GM12878 (cell line): ENCODE results near the gene MYCBP2. TPM values are rescaled to one million over a fixed set of nuclear protein-coding genes. Genes with fewer than 3 reads are reported as not detected.

Experiments
- MXI1 ChIP-seq: fragments of 150-350 bp; IDR thresholded peaks from 2 replicates; pipeline ENCODE4 v1.6.1; 2011; ENCODE audit warnings: low read depth, mild to moderate bottlenecking, inconsistent platforms, low read length, improper control_type of control experiment
- REST ChIP-seq: IDR thresholded peaks from 2 replicates; pipeline ENCODE4 v1.6.1; 2012; ENCODE audit warnings: mild to moderate bottlenecking, low read depth, low read length
- polyA plus RNA-seq, 11 experiments: library from polyadenylated mRNA; depleted of rRNA in 4 of 11; unstranded in 6 of 11; stranded (reverse) in 5 of 11; fragments of >200 nt; fragmentation: Nextera tagmentation in 4 of 11; fragmentation: Illumina TruSeq in 1 of 11; extraction: Ambion mirVana in 4 of 11; extraction: Trizol in 1 of 11; gene quantifications; 1 replicate in 1 of 11; 2 replicates in 10 of 11; pipeline versions ENCODE4 v1.2.1 to v1.2.3, GENCODE V29; 2011 to 2016; ENCODE audit warnings: inconsistent platforms in 2 of 11, missing spikeins in 2 of 11, low read depth in 1 of 11
- total RNA-seq, 4 experiments: library from RNA; depleted of rRNA in 3 of 4; stranded (reverse); fragments of >200 nt in 3 of 4; fragmentation: Illumina TruSeq in 1 of 4; extraction: Trizol in 1 of 4; gene quantifications; 2 replicates each; pipeline versions ENCODE4 v1.2.1 to v1.2.3, GENCODE V29; 2013 to 2021
- TF ChIP-seq, protein P1 (sequence below): fragments of 450-650 bp; formaldehyde crosslinking; IDR thresholded peaks from 2 replicates; pipeline ENCODE4 v1.4.0; 2022; ENCODE audit warnings: mild to moderate bottlenecking, moderate library complexity
- TF ChIP-seq, protein P2 (sequence below): fragments of 450-650 bp; formaldehyde crosslinking; IDR thresholded peaks from 2 replicates; pipeline ENCODE4 v1.4.0; 2020; ENCODE audit warnings: mild to moderate bottlenecking, moderate library complexity
- TF ChIP-seq, protein P3 (sequence below): fragments of 450-650 bp; IDR thresholded peaks from 2 replicates; pipeline ENCODE4 v1.6.1; 2016; ENCODE audit warnings: mild to moderate bottlenecking

Gene MYCBP2
- total and polyA plus RNA-seq, 10 of the 15 experiments (the other 5 are each of a cell fraction or from before 2014, with no cell fraction given) = 51.9 to 152 (median 98.2) TPM

GRCh38 chr13:77235456-77236022 lies 91.4 kb downstream of the MYCBP2 start (continued):
- TF ChIP-seq, protein P1, sequence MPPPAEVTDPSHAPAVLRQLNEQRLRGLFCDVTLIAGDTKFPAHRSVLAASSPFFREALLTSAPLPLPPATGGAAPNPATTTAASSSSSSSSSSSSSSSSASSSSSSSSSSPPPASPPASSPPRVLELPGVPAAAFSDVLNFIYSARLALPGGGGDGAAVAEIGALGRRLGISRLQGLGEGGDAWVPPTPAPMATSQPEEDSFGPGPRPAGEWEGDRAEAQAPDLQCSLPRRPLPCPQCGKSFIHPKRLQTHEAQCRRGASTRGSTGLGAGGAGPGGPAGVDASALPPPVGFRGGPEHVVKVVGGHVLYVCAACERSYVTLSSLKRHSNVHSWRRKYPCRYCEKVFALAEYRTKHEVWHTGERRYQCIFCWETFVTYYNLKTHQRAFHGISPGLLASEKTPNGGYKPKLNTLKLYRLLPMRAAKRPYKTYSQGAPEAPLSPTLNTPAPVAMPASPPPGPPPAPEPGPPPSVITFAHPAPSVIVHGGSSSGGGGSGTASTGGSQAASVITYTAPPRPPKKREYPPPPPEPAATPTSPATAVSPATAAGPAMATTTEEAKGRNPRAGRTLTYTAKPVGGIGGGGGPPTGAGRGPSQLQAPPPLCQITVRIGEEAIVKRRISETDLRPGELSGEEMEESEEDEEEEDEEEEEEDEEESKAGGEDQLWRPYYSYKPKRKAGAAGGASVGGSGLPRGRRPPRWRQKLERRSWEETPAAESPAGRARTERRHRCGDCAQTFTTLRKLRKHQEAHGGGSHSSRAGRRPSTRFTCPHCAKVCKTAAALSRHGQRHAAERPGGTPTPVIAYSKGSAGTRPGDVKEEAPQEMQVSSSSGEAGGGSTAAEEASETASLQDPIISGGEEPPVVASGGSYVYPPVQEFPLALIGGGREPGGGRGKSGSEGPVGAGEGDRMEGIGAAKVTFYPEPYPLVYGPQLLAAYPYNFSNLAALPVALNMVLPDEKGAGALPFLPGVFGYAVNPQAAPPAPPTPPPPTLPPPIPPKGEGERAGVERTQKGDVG = no peak
- TF ChIP-seq REST (no peak), MXI1 (no peak)
- TF ChIP-seq, protein P2, sequence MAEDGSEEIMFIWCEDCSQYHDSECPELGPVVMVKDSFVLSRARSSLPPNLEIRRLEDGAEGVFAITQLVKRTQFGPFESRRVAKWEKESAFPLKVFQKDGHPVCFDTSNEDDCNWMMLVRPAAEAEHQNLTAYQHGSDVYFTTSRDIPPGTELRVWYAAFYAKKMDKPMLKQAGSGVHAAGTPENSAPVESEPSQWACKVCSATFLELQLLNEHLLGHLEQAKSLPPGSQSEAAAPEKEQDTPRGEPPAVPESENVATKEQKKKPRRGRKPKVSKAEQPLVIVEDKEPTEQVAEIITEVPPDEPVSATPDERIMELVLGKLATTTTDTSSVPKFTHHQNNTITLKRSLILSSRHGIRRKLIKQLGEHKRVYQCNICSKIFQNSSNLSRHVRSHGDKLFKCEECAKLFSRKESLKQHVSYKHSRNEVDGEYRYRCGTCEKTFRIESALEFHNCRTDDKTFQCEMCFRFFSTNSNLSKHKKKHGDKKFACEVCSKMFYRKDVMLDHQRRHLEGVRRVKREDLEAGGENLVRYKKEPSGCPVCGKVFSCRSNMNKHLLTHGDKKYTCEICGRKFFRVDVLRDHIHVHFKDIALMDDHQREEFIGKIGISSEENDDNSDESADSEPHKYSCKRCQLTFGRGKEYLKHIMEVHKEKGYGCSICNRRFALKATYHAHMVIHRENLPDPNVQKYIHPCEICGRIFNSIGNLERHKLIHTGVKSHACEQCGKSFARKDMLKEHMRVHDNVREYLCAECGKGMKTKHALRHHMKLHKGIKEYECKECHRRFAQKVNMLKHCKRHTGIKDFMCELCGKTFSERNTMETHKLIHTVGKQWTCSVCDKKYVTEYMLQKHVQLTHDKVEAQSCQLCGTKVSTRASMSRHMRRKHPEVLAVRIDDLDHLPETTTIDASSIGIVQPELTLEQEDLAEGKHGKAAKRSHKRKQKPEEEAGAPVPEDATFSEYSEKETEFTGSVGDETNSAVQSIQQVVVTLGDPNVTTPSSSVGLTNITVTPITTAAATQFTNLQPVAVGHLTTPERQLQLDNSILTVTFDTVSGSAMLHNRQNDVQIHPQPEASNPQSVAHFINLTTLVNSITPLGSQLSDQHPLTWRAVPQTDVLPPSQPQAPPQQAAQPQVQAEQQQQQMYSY (CRISPR knock-in tag) = no peak
- TF ChIP-seq, protein P3, sequence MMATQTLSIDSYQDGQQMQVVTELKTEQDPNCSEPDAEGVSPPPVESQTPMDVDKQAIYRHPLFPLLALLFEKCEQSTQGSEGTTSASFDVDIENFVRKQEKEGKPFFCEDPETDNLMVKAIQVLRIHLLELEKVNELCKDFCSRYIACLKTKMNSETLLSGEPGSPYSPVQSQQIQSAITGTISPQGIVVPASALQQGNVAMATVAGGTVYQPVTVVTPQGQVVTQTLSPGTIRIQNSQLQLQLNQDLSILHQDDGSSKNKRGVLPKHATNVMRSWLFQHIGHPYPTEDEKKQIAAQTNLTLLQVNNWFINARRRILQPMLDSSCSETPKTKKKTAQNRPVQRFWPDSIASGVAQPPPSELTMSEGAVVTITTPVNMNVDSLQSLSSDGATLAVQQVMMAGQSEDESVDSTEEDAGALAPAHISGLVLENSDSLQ = no peak
